Ishikawa (cell line): ENCODE data around the gene SCG3.

Source experiments
- CEBPB ChIP-seq: IDR thresholded peaks from 2 replicates; pipeline ENCODE4 v1.6.1; 2012
- CREB1 ChIP-seq: IDR thresholded peaks from 2 replicates; pipeline ENCODE4 v1.6.1; 2012; ENCODE audit warnings: low read depth
- EGR1 ChIP-seq: IDR thresholded peaks from 2 replicates; pipeline ENCODE4 v1.6.1; 2012
- EP300 ChIP-seq: IDR thresholded peaks from 2 replicates; pipeline ENCODE4 v1.6.1; 2012; ENCODE audit warnings: borderline replicate concordance
- FOXM1 ChIP-seq: IDR thresholded peaks from 2 replicates; pipeline ENCODE4 v1.6.1; 2012; ENCODE audit warnings: low read depth, borderline replicate concordance
- MAX ChIP-seq: IDR thresholded peaks from 2 replicates; pipeline ENCODE4 v1.6.1; 2012
- NFIC ChIP-seq: IDR thresholded peaks from 2 replicates; pipeline ENCODE4 v1.6.1; 2012
- RAD21 ChIP-seq: IDR thresholded peaks from 2 replicates; pipeline ENCODE4 v1.6.1; 2012; ENCODE audit warnings: low read depth
- REST ChIP-seq: IDR thresholded peaks from 2 replicates; pipeline ENCODE4 v1.6.1; 2012; ENCODE audit warnings: low read depth, mild to moderate bottlenecking
- TAF1 ChIP-seq: IDR thresholded peaks from 2 replicates; pipeline ENCODE4 v1.6.1; 2012; ENCODE audit warnings: low read depth, mild to moderate bottlenecking
- TCF12 ChIP-seq: IDR thresholded peaks from 2 replicates; pipeline ENCODE4 v1.6.1; 2012; ENCODE audit warnings: low read depth
- TEAD4 ChIP-seq: IDR thresholded peaks from 2 replicates; pipeline ENCODE4 v1.6.1; 2012
- YY1 ChIP-seq: IDR thresholded peaks from 2 replicates; pipeline ENCODE4 v1.6.1; 2012; ENCODE audit warnings: low read depth
- ZBTB7A ChIP-seq: IDR thresholded peaks from 2 replicates; pipeline ENCODE4 v1.6.1; 2012; ENCODE audit warnings: low read depth
- TF ChIP-seq, protein P1 (sequence below): IDR thresholded peaks from 2 replicates; pipeline ENCODE4 v1.6.1; 2012

Gene SCG3

GRCh38 chr15:51688863-51689262 is 7.6 kb downstream of the SCG3 start:
- TF ChIP-seq TCF12 (no peak), TAF1 (no peak), YY1 (no peak), TEAD4 (no peak), FOXM1 (no peak), NFIC (no peak), ZBTB7A (no peak)

- no peak for TF ChIP-seq CREB1
- no peak for TF ChIP-seq TEAD4
- no peak for TF ChIP-seq FOXM1
- no peak for TF ChIP-seq TAF1
- TF ChIP-seq REST: no peak
- no peak for TF ChIP-seq EP300
- TF ChIP-seq MAX: no peak
- no peak for TF ChIP-seq RAD21
- TF ChIP-seq TCF12: no peak
- no peak for TF ChIP-seq CEBPB
- TF ChIP-seq YY1: no peak
- no peak for TF ChIP-seq NFIC
- TF ChIP-seq, protein P1, sequence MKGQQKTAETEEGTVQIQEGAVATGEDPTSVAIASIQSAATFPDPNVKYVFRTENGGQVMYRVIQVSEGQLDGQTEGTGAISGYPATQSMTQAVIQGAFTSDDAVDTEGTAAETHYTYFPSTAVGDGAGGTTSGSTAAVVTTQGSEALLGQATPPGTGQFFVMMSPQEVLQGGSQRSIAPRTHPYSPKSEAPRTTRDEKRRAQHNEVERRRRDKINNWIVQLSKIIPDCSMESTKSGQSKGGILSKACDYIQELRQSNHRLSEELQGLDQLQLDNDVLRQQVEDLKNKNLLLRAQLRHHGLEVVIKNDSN: no peak
Measured at GRCh38 chr15:51692154-51692553, 10.9 kb downstream of the SCG3 start.

GRCh38 chr15:51696566-51696965 is 15.3 kb downstream of the SCG3 start:
- TF ChIP-seq CEBPB (no peak), MAX (no peak), TAF1 (no peak), CREB1 (no peak), NFIC (no peak), TEAD4 (no peak)

DNA sequence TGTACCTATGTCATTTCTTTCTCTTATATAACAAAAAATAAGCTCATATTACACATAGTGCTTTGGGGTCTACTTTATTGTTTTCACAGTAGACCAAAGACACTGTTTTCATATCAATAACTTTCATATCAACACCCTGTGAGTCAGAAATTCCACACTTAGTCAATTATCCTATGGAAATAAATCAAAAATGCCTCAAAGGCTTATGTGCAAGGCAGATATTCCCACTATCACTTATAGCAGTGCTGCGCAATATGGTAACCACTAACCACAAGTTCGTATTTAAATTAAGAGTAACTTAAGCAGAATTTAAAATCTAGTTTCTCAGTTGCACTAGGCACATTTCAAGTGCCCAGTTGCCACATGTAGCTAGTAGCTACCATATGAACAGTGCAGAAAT is 15.9 kb downstream of the SCG3 start:
- no peak for TF ChIP-seq TCF12
- TF ChIP-seq FOXM1: no peak
- no peak for TF ChIP-seq EGR1

- TF ChIP-seq EGR1 (no peak), CREB1 (no peak), TAF1 (no peak), RAD21 (no peak), REST (no peak), YY1 (no peak), ZBTB7A (no peak), TCF12 (no peak), NFIC (no peak), TEAD4 (no peak), FOXM1 (no peak), EP300 (no peak), MAX (no peak), CEBPB (no peak)
- TF ChIP-seq, protein P1: no peak
Measured at GRCh38 chr15:51699373-51699772, 18.1 kb downstream of the SCG3 start.

DNA sequence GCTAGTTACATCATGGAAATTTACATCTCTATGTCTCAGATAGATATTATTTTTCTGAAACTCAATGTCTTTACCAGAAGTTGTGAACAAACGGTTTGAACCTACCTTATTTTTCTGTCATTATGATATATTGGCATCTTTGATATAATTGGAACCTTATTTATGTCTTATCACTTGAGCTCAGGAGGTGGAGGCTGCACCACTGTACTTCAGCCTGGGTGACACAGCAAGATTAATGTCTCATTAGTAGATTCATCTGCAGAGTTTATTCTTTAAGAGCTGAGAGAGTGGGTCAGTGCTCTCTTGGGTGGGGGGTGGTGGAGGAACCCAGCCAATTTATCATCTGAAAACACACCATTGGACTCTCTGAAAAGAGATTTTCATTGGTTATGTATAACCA is 21.4 kb downstream of the SCG3 start:
- no peak for TF ChIP-seq EP300
- TF ChIP-seq, protein P1: no peak
- no peak for TF ChIP-seq CREB1
- no peak for TF ChIP-seq TEAD4

DNA sequence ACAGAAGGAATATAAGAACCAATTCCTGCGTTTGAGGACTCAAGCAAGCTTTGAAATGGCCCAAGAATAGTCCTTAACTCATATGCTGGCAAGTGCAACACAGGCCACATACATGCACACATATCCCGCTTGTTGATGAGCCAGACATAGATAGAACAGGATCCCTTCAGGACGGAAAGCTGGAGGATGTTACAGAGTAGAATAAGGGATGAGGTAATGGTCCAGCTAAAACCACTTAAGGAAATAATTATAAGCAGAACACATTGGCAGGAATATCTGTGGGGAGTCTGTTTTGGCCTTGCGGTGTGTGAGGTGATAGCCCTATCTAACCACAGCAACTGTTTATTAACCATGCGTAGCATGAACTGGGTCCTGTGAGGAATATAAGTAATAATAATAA is 25.0 kb downstream of the SCG3 start:
- TF ChIP-seq TCF12 (no peak), ZBTB7A (no peak), EP300 (no peak), YY1 (no peak), CREB1 (no peak), EGR1 (no peak), FOXM1 (no peak), NFIC (no peak), MAX (no peak), TEAD4 (no peak), CEBPB (no peak), TAF1 (no peak), RAD21 (no peak), REST (no peak)
- TF ChIP-seq, protein P1: no peak
